Activated CD4-positive, alpha-beta T cell treated with anti-CD3 and anti-CD28 coated beads, Interleukin-2, amount 50 U/mL, for 24 hours (primary cell): ENCODE data around the gene GBX1.
A peak's percentile ranks its signal among the peaks of the same experiment; 100 is the strongest.

Source experiments
- DNase-seq, 2 donors: peaks; one replicate each; pipeline ENCODE4 v3.0.0-alpha.2; 2020; ENCODE audit warnings: low read depth in 1 of 2, low spot score in 1 of 2

Gene GBX1

DNA sequence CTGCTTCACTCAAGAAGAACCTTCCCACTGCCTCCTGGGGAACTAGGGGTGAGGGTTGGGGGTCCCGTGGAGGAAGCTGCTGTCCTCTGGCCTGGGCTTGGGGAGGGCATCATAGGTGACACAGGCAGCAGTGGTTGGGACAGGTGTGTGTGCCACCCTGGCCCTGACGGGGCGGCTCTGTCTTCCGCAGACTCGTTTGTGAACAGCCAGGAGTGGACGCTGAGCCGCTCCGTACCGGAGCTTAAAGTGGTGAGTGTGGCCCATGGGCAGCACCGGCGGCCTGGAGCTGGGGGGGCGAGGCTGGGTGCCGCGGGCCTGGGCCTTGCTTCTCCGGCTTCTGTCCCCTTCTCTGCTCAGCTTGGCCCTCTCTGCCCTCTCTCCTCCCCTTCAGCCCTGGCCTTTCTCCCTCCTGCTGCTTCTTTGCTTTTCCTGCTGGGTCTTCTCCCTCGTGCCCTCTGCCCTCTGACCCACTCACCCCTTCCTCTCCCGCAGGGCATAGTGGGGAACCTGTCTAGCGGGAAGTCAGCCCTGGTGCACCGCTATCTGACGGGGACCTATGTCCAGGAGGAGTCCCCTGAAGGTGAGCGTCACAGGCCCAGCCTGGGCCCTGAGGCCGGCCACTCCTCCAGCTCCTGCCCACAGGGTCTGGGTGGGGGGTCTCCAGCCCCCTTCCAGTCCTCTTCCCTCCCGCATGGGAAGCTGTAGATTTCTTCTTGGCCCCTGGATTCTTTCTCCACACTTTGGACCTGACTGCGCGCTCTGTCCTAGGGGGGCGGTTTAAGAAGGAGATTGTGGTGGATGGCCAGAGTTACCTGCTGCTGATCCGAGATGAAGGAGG lies 50.7 kb downstream of the GBX1 start:
- no peak for DNase-seq

DNA sequence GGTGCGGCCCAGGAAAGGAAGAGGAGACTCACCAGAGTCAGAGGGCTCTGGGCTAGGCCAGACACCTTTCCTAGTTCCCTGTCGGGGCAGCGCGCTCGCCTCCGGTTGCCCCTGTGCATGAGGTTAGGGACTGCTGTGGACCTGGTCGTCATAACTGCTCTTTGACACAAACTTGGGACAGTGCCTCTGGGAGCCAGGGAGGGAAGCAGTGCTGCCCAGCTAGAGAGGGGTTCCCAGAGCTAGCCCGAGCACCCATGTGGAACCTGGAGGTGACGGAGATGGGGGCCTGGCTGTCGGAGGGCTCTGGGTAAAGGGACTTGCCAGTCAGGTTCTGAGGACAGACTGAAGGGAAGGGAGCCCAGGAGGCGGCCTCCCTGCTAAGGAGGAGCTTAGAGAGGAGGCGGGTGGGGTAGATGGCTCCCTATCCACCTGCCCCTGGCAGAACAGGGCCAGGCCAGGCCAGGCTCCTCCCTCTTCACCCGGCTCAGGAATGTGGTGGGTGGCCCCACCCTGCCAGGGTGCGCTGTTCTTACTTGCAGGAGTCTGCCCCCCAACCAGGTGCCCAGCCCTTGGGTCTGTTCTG lies 51.6 kb downstream of the GBX1 start:
- DNase-seq = no peak

DNA sequence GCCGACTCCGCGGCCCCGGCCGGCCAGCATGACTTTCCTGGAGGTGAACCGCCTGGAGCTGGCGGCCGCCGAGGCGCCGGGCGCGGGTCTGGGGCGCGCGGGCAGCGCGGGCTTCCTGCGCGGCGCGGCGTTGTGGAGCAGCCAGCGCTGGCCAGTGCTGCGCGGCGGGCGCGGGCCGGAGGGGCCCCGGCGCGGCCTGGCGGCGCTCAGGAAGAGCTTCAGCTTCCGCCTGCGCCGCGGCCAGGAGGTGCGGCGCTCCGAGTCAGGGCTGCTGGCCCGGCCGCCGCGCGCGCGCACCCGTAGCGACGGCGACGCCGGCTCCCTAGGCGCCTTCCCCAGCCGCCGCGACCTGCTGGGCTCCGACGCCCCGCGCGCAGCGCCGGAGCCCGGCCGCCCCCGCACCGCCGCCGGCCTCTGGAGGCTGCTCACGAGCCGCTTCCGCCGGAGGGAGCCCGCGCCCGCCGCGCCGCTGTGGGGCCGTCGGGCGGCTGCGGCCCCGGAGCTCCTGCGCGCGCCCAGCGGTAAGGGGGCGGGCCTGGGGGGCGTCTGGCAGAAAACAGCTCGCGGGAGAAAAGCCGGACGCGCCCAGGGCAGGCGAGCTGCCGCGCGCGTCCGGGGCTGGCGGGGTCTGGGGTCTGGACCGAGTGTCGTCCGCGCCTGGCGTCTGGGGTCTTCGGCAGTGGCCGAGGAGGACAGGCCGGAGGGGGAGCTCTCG lies 52.2 kb downstream of the GBX1 start:
- no peak for DNase-seq

DNA sequence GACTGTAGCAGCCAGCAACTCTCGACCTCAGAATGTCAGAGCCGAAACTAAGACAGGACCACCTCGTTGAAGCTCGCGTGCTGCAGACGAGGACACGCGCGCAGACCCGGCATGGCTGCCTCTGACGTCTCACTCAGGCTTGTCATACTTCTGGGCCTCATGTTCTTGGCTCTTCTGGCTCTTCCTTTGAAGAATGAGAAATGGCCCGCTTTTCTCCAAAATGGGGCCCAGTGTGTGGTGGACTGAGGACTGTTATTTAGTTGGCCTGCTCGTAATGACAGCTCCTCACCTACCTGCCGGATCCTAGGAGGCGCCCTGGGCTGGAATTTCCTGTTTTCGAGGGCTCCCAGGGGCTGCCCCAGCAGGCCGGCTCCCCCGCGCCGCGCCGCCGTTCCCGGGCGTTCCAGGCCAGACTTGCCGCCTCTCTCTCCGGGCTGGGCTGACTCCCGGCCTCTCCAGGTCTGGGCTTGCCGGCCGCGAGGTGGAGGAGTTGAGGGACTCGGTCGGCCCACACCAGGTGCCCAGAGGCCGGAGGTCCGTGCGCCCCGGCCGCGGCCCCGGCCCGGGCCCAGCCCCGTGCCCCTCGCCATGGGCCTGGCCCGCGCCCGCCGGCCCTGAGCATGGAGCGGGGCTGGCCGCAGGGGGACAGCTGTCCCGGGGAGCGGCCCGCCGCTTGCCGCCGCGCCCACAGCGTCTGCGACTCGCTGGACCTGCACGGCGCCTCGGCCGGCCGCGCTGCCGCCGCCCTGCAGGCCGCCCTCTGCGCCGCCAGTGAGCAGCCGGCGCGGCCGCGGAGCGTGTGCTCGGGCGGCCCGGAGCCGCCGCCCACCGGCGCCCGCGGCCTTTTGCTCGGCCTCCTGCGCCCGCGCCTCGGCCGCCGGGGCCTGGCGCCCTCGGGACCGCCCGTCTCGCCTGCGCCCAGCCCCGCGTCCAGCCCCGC lies 53.1 kb downstream of the GBX1 start:
- DNase-seq = no peak

DNA sequence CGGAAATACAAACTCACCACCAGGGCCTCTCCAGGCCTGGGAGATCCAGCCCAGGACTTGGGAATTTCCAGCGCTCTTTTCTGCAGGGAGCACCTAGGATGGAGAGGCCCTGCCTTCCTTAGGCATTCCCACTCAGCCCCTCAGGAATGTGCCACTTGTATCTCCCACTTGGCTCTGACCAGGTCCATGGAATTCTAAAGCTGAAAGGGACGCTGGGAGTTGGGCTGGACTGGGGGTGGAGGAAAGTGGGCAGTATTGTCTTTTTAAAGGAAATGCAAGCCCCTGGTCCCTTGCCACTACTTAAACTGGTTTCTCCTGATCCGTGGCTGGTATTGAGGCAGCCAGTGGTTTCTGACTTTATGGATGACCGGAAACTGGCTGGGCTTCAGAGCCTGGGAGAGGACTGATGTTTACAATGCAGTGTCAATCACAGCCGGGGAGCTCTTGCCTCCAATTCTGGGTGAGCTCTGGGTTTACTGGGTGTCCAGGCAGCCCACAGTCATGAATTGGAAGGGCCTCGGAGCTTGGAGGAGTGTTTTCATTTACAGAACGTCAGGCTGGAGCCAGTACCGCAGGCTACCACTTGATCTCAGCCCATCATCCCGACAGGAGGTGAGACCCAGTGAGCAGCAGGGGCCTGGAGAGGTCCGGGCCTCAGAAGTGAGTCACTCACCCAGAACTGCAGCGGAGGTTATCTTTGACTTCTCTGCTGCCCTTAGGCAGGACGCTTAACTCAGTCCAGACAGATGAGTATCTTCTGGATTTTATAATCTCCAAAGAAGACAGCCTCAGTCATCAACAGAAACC lies 53.9 kb downstream of the GBX1 start:
- DNase-seq = no peak

DNA sequence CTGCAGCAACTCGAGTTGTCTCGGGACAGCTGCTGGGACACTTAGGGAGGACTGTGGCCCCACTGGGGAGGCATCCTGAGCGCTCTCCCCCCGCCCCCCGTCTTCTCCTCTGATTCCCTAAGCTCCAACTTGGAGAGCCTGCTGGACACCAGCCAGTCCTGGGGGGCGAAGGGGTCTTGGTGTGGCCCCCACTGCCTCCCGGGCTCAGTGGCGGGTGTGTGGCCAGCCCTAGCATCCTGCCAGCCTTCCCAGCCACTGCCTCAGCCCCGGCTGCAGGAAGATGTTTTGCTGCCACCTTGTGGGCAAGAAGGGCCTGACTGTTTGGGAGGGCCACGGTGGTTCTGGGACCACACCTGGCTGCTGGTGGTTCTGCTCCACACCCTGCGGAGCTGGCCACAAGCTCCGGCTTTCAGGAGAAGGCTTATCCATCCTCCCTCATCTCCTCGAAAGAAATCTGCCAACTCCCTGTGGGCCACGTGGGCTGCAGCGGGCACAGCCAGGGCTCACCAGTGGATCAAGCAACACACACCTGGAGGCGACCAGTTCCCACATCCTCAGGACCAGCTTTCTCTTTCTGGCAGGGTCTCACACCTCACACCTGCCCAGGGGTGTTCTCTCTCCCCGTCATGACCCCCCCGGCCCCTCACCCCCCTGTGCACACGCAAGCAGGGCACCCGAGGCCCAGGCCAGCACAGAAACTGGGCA lies 56.4 kb downstream of the GBX1 start:
- peak; percentile 57 to 62 for DNase-seq

DNA sequence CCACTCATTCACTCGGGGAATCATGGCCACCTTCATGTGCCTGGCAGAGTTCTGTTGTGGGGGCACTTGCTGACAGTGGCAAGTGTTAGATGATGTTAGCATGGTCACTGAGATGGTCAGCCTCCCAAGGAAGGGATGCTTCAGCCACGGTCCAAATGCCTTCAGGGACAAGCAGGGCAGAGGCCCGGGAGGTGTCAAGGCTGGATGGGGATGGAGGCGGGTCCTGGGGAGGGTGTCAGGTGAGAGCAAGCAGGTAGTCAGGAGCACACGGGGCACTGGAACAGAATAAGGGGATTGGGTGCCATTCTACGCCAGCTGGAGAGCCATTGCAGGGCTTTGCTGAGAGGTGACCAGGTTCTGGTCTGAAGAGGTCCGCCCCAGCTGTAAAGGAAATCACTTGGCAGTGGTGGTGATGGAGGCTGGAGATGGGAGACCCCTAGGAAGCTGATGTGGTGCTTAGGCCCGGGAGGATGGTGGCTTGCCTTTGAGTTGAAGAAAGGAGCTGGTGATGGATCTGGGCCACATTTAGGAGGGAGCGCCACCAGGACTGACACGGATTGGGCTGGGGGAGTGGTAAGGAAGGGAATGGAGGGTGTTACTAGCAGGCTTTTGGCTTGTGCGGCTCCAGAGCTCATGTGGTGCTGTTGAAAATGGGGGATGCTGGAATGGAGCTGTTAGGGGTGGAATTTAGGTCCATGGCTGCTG lies 57.1 kb downstream of the GBX1 start:
- no peak for DNase-seq

DNA sequence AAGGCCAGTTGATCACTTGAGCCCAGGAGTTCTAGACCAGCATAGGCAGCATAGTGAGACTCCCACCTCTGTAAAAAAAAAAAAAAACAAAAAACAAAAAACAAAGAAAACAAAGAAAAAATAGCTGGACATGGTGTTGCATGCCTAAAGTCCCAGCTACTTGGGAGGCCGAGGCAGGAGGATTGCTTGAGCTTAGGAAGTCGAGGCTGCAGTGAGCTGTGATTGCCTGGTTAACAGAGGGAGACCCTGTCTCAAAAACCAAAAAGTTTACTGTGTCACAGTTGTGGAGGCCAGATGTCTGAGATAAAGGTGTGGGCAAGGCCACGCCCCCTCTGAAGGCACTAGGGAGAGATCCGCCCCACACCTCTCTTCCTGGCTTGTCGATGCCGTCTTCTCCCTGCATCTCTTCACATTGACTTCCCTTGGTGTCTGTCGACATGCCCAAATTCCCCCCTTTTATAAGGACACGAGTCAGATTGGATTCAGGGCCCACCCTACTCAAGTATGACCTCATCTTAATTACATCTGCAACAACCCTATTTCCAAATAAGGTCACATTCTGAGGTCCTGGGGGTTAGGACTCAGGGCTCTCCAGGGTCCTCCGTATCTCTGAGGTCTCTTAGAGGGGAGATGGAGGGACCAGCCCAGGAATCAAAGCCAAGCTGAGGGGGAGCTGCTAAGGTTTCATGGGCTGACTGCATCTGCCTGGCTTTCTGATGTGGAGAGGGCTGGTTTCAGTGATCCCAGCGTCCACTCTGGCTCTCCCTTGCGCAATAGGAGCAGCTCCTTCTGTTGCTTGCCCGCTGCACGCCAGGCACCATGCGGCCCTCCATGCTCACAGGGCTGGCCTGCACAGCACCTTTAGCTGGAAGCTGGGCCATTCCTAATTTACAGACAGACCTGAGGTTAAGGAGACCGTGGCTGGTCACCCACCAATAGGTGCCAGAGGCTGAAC lies 58.1 kb downstream of the GBX1 start:
- no peak for DNase-seq

DNA sequence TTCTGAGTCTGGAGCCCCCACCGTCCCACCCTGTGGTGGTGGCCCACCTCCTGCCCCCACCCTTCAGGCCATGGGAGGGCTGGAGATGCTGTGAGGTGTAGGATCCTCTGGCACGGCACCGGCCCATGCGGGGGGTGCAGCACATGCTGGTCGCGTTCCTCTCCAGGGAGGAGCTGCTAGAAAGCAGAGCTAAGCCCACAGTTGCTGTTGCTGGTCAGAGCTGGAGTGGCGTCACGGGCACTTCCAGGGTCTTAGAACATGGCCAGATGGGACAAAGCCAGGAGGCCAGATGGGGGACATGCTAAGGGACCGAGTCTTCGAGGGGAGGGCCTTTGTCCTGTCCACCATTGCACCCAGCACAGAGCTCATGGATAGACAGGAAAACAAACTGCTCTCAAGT lies 59.6 kb downstream of the GBX1 start:
- DNase-seq = no peak

DNA sequence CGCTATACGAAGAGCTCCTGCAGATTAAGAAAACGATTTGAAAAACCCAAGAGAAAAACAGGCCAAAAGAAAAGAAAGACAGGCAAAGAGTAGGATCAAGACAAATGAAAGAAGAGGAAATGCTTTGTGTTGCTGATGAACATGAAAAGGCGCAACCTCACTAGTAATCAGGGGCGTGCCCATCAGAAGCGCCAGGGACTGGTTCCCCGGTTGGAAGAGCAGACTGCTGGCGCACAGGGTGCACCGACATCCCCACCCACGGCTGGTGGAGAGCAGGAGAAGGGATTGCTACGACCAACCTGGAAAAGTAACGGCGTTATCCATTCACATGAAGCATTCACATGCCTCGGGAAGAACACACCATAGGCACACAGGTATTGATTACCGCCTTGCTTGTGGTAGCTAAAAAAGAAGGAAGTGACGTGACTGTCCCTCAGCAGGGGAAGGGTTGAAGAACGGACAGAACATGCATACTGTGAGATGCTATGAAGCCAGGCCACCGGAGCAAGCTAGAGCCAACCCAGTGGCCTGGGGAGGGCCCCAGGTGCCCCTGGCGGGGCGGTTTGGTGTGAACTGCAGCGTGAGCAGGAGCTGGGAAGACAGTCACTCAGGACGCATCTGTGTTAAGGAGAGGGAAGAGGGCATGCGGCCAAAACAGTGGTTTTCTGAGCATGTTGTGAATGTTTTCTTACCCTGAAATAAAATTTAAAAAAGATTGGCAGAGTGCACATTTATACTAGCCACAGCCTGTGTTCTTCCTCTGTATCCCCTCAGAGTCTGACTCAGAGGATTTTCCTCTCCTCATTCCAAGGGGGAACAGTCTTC lies 62.9 kb downstream of the GBX1 start:
- DNase-seq = no peak

DNA sequence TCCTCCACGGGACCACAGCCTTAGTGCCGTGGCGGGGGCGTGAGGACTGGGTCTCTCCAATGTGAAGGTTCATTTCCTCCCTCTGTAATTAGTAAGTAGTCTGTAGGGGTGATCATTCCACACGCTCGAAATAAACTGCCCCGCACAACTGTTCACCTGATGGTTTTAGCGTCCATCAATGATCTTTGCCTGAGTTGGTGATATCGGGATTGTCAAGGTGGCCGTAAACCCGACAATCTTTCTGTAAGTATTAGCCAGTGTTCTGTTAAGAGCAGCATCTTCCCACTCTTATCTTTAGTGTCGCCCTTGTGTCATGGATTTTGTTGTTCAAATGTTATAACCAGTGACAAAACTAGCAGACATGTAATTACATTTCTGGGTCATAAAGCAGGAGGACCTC lies 63.5 kb downstream of the GBX1 start:
- DNase-seq = no peak

DNA sequence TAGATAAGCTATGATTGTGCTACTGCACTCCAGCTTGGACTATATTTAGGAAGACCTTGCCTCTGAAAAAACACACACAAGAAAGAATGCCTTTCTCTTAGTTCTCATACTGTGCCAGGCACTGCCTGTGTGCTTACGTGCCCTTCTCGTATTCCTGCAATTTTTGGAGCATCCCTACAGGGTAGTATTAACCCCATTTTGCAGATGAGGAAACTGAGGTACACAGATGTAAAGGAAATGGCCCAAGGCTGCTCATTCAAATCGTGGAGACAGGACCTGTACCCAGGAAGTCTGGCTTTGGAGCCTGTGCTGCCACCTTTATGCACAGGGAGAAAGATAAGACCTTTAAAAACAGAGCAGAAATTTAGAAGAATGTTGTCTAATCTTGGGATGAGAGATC lies 64.5 kb downstream of the GBX1 start:
- no peak for DNase-seq

DNA sequence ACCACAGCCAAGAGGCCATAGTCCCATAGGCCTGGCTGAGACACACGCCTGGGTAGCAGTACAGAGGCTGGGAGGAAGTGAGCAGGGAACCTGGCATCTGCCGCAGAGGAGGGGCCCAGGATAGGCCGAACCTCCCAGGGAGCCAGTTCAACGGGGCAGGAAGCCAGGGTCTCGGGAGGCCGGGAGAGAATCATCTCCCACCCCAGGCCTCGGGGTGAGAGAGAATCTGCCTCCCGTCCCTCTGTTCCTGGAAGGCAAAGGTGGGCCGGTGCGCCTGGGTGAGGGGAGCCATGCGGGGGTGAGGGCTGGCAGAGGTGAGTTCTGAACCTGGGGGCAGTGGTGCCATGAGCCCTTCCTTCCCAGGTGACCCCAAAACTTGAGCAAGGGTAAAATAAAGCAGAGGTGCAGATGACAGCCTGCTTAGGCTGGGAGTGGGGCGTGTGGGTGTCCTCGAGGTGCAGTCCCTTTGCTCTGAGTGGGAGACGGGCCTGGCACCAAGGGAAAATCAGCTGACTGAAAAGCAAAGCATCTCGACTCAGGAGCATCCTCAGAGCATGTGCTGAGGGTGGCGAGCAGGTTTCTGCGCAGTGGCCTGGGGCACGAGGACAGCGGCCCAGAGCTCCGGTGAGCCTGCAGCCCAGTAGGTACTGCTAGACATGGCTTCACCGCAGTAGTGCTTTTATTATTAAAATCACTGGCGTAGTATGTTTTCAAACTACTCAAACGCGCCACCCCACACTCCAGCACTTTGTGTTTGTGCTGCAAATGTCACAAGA lies 65.7 kb downstream of the GBX1 start:
- DNase-seq = no peak

DNA sequence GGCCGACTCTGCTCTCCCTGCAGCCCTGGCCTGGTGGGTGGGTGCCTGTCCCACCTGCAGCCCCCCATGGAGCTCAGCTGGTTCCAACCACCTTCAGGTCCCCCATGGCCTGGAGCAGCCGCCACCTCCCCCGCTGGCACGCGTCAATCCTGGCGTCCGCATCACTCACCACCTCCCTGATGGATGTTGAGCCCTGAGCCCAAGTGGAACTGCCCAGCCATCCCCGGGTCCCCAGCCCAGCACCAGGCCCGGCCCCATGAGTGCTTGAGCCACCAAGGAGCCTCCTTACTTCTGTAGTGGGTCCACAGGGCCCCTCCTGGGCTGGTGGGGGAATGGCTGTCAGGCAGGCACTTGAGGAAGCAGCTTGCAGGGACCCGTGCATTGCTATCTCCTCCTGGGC lies 66.6 kb downstream of the GBX1 start:
- no peak for DNase-seq

DNA sequence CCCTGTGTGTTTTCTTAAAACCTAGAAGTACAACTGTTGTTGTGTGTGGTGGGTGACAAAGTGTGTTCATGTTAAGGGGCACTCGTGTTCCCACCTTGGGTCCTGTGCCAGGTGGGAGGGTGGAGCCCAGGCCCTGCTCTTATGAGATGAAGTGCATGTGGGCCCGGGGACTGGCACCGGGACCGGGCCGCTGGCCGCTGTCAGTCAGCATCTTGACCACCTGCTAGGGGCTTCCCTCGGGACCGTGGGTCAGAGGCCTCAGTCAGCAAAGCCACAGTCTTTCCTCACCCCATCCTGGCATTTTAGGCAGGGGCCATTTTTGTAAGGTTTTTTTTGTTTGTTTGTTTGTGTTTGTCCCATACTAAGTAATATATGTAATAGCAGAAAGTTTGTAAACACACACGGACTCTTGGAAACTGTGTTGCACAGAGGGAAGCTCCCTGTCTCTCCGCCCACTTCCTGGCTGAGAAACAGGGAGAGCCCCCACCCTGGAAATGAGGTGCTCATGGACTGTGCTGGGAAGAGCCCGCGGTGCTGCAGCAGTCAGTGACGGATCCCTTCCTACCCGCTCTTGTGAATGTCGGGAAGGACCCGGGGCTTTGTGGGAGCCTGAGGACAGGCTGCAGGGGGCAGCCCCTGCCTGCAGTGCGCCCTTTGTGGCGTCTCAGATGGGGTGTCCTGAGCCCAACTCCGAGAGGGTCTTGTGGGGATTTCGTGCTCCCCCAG lies 67.8 kb downstream of the GBX1 start:
- no peak for DNase-seq
